Activated gamma-delta T cell treated with Interleukin-2 at 50 U/mL for 16 hours (primary cell): ENCODE measurements around the gene CYP26B1.
"Not testable (repeated sequence)": the region's sequence is repeated elsewhere in the genome, so short reads cannot be mapped to it uniquely, and the experiment has no call there.

Experiments used
- DNase-seq: peaks from one replicate; pipeline ENCODE4 v3.0.0-alpha.2; 2020

The CYP26B1 gene

DNA sequence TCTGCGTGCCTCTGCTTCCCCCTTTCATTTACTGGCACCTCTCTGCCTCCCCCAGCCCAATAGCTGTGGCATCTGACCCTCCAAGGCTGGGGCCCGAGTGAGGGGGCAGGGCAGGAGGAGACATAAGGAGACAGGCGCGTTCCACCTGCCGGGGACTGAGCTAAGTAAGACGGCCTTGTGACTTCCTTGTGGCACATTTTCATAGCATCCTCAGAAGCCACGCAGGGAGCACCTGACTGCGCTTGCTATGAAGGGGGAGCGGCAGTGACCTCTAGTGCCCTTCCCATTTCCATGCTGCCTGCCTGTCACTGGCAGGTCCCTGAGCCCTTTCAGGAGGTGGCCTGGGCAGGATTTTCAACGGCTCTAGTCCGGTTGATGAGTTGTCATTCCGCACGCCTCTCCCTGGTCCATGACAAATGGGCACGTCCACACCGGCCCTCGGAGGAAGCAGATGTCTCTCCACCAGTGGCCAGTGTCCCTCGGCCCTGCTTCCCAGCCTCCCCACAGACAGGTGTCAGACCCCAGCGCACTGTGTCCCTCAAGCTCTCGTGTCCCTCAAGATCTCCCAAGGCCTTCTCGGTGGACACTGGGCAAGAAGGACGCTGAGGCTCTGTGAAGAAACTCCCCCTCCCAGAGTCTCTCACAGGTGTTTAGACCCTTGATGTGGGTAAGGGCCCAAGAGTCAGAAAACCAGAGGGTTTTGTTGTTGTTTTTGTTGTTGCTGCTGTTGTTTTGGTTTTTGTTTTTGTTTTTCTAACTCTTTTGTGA, 42.7 kb downstream of the CYP26B1 start:
- no peak for DNase-seq

DNA sequence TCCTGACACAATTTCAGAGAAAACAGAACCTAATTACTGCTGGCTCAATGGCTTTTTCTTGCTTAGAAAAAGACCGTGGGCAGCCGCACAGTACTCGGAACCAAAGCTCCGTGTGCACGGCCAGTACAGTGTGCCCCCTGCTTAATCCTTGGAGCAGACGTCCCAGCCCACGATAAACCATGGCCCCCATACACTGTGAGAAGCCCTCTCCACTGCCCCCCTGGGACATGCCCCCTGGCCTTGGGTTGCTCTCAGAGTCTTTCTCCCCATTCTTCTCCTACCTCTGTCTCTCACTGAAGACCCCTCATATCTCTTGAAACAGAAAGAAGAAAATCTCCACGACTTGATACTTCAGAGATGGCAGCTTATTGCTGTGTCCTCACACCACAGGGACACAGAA, 44.0 kb downstream of the CYP26B1 start:
- DNase-seq, result no peak

DNA sequence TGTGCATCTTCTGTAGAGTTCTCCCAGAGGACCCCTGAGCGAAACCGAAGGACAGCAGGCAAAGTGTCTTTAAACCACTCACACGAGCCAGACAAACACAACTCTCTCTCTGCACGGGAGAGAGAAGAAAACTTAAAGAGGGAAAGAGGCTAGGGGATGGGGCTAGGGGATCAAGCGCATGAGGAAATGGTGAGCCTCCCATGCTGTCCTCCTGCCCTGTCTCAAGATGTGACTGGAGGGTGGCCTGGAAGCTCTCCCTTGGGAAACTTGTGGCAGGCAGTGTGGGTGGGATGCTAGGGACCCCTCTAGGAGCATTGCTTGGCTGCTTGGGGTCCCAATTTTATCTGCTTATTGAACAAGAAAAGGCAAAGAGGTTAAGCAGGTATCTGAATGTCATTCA, 44.5 kb downstream of the CYP26B1 start:
- DNase-seq, result no peak

DNA sequence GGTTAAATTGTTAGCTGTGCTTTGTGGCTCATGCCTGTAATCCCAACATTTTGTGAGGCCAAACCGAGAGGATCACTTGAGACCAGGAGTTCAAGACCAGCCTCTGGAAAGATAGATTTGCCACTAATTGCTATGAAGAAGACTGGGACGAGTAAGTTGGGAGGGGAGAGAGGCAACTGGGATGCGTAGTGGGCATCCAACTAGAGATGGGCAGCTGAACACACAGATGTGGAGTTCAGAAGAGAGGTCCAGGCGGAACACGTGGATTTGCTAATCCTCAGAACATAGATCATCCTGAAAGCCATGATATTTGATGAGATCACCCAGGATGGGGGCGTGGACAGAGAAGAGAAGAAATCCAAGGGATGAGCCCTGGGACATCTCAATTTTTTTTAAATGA, 48.7 kb downstream of the CYP26B1 start:
- DNase-seq, result no peak

DNA sequence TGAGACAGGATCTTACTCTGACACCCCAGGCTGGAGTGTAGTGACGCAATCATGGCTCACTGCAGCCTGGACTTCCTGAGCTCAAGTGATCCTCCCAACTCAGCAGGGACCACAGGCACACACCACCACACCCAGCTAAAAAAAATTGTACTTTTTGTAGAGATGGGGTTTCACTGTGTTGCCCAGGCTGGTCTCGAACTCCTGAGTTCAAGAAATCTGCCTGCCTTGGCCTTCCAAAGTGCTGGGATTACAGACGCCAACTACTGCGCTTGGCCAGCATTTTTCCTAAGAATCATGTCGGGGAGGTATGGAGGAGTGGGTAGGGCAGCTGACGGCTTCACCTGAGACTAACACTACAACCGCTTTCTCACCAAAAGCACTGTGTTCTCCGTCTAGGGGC, 50.4 kb downstream of the CYP26B1 start:
- DNase-seq, result no peak

DNA sequence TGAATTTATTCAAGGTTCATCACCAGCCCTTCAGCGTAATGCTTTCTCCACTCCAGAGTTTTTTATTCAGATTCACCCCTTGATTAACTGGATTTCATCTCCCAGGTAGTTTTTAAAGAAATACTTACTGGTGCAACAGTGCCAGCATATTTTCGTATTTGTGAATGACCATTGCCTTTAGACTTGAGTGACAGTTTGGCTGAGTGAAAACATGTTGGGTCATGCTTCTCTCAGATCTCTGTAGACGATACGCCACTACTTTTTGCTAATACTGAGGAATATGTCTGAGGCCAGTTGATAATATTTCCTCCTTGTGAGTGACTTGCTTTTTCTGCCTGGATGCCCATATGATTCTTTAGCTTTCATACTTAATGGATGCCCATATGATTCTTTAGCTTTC, 51.5 kb downstream of the CYP26B1 start:
- DNase-seq, result no peak

DNA sequence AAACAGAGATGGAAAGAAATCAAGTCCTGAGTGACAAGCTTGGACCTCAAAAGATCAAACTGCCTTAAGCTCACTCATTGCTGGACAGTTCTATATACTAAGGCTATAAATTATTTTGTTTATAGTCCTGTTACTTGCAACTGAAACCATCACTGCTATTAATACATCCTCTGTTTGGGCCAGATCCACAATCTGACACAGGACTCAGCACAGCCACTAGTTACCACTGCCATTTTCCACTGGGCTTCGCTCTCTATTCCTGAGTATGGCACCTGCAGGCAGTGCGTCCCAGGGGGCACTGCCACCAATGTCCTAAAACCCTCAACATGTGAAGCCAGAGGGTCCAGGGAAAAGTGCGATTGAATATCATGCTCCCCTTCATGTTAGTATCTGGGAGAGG, 52.3 kb downstream of the CYP26B1 start:
- no peak for DNase-seq

DNA sequence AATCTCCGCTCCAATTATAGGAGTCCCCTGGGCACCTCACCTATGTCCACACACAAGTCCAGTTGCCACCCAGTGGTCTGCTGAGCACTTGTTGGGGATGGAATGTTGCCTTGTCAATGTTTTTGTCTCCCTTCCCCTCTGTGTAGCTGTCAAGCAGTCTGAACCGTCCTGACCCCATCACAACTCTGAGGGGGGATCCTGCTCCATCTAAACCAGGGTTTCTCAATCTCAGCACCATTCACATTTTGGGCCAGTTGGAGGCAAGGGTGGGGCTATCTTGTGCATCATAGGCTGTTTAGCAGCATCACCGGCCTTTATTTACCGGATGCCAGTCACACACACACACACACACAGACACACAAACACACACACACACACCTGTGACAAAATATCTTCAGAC, 53.0 kb downstream of the CYP26B1 start:
- DNase-seq, result no peak

DNA sequence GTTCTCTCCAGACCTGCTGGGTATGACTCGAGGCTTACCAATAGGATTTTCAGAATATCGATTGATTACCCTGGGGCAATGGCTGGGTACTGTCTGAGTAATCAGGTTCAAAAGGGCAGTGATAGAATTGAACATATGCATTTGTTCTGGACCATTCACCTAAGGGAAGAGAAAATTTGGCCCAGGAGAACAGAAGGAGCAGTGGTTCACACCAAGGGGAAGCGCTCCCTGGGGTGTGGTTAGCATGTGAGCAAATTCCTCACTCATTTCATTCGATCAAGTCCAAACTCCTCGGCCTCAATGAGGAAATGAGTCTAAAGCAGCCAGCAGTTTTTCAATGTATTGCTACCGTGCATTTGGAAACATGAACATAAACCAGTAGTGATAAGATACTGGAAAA, 55.6 kb downstream of the CYP26B1 start:
- no peak for DNase-seq

DNA sequence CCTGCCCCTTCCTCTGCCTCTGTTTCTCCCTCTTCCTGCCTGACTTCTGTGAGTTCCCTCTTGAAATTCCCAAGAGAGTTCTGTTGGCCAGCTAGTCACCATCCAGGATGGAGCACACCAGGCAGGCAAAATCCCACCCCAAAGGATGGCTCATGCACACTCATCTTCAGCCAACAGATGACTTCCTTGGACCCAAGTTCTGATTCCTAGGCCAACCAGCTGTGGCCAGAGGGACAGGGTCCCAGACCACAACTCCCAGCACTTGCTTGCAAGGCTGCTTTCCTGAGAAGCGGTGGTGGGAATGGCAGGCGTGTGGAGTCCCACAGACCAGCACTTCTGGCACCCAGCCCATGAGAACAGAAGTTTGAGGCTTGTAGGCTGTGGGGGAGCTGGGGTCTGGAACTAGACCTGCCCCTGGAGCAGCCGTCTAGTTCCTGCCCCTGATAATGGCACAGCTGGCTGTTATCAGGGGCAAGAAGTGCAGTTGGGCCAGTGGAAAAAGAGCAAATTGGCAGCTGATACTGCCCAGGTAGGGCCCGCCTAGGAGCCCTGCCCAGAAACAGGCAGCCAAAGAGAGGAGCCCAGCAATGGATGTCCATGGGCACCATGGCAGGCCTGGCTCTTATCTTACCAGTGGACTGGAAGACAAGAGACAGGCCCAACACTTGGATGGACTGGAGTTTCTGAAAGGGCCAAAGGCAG, 56.7 kb downstream of the CYP26B1 start:
- DNase-seq, result no peak

DNA sequence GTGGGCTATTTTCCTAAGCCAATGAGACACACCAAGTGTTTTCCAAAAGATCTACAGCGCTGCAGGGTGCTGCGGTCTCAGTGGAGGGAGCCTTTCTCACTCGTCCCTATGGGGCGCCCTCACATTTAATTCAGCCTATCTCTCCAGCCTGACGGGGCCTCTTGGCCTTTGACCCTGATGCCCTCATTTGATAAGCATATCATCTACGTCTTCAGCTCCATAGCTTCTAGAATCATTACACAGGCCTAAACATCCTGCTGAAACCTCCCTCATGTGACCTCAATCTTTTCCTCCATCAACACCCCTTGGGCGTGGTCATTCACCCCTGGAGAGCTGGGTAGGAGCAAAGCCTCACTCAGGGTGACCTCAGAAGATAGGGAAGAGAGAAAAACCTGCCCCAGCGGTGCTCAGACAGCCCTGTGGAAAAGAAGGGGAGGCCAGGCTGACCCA, 57.4 kb downstream of the CYP26B1 start:
- DNase-seq, result no peak

DNA sequence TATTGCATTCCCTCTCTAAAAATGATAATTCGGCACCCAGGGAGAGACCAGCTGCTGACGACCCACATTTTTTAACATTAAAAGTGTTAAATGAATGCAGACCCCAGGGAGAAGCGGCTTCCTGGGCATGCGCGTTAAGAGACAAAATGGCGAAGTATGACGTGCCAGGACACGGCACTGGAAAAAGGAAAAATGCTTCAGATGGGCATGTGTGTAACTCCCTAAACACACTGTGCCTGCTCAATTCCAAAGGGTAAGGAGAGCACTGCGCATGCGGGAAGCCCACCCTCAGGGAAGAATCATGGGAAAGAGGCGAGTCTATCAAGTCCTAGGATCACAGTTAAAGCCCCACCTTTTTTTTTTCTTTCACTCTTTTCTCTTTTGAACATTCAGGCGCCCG, 58.1 kb downstream of the CYP26B1 start:
- no peak for DNase-seq

DNA sequence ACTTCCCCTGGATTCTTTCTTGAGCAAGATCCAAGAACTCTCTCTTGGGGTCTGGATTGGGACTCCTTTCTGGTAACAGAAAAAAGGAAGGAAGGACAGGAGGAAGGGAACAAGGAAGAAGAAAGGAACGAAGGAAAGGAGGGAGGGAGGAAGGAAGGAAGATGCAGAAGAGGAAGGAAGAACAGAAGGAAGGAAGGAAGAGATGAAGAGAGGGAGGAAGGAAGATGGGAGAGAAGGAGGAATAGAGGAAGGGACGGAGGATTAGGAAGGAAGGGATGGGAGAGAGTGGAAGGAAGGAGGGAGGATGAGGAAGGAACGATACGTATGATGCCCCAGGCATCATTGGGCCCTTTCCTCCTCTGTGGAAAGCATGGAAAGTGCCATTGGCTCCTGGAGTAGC, 58.6 kb downstream of the CYP26B1 start:
- no peak for DNase-seq

DNA sequence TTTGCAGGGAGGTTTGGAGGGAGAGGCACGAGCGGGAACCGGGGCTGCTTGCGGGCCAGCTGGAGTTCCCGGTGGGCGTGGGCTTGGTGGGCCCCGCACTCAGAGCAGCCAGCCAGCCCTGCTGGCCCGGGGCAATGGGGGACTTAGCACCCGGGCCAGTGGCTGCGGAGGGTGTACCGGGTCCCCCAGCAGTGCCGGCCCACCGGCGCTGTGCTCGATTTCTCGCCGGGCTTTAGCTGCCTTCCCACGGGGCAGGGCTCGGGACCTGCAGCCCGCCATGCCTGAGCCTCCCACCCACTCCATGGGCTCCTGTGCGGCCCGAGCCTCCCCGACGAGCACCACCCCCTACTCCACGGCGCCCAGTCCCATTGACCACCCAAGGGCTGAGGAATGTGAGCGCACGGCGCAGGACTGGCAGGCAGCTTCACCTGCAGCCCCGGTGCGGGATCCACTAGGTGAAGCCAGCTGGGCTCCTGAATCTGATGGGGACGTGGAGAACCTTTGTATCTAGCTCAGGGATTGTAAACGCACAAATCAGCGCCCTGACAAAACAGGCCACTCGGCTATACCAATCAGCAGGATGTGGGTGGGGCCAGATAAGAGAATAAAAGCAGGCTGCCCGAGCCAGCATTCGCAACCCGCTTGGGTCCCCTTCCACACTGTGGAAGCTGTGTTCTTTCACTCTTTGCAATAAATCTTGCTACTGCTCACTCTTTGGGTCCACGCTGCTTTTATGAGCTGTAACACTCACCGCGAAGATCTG, 60.6 kb downstream of the CYP26B1 start:
- DNase-seq, result not testable (repeated sequence)

DNA sequence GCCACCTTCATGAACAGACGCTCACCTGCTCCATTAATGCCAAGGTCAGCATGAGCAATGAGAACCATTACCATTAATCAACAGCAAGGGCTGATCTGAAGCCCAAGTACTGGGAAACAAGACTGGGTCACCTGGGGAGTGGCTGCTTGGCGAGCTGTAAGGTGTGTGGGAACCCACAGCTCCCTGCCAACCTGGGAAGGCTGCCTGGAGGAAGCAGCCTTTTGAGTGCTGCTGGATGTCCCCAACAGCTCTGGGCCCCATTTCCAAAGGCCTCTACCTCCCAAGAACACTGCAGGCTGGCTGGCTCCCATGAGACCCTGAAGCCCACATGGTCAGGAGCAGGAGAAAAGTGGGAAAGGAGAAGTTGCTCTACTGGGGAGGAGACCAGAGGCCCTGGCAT, 62.1 kb downstream of the CYP26B1 start:
- DNase-seq, result no peak

DNA sequence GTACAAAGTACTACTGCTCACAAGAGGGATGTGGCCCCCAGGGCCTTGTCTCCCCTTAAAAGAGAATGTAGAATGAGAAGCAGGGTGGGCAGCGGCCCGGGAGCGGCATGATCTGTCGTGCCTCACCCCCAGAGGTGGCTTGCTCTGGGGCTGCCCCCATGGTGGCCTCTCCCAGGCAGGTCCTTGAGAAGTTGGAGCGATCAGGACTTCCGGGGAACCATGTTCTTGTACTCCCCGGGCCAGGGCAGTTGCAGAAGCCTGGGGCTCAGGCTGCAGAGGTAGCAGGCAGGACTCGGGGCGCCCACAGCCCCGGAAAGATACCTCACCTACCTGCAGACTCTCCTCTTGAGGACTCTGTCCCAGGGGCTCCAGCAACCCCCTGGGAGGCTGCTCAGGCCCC, 62.6 kb downstream of the CYP26B1 start:
- no peak for DNase-seq

DNA sequence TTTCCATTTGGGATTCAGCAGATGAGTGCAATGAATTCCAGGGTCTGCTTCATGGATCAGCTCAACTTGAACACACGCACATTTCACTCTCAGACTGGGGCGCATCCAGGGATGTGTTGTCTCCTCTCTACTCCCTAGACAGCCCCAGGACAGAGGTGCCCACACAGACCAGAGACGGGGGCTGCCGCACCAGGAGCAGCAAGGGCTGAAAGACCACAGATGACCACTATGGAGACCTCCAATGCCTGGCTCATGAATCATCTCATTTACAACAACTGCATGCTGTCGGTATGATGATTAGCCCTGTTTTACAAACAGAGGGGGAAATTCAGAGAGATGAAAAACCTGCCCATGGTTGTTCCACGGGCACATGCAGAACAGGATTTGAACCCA, 63.1 kb downstream of the CYP26B1 start:
- no peak for DNase-seq

DNA sequence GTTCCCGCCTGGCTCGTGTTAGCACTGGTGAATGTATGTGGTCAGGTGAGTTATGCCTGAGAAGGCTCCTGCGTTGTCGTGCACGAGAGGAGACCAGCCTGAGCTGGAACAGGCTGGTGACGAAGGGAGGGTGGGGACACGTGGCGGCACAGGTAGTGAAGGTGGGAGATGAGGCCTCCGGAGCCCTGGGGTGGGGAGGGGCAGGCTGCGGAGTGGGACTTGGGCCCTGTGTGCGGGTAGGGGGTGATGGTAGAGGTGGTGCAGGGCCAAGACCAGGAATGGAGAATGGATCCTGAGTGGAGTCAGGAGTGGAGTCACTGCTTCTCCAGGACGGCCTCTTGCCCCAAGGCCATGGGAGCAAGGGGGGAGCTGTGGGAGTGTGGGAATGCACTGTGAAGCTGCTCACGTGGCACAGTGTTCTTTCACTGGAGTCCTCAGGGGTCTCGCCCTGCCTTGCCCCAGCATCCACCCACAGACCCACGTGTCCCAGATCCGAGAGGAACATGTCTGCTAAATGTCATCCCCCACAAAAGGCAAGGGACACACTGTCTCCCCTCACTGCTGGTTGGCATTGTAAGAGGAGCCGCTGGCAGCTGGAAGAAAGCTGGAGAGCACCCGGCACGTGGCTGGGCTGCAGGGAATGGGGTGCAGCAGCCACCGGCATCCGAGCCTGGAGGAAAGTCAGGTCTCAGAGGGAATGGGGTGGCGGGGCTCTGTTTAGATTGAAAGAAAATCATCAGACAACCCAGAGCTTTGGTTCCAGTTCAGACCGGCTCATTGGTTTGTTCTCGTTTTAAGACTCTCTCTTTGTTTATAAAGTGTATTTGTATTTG, 63.7 kb downstream of the CYP26B1 start:
- DNase-seq, result no peak

DNA sequence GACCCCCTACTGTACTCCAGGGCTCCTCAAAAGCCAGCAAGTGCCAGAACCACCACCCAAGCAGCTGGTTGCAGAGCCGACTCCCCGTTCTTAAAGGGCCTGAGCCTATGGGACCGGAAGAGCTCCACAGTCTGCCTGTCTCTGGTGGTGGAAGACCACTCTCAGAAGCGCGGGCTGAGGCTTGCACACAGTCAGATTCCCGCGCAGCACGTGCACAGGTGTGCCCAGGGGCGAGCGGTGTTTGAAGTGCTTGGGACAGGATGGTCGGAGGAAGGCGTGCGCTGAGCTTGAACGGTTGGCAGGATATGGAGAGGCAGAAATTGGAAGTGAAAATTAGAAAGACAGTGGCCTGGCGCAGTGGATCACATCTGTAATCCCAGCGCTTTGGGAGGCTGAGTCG, 64.8 kb downstream of the CYP26B1 start:
- DNase-seq, result no peak

DNA sequence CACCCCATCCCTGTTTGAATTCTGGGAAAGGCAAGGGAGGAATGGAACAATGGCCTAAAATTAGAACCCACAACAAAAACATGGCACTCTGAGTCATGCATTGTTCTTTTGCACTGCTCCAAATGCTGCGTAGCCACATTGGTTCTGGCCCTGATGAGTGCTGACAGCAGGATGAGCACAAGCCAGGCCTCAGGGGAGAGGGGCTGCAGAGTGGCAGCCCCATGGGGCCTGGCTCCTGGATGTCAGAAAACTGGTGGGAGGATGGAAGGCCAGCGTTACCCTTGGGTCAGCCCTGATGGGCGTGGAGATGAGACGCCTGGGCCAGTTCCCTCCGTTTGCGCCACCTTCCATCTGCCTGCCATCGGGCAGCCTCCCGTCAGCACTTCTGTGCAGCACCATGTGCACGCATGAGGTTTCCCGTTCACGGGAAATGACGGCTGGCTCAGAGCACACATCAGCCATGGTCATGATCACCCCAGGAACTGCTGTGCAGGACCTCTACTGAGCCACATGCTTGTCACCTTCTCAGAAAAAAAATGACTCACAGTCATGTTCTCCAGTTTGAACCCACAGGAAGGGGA, 65.6 kb downstream of the CYP26B1 start:
- DNase-seq, result no peak

DNA sequence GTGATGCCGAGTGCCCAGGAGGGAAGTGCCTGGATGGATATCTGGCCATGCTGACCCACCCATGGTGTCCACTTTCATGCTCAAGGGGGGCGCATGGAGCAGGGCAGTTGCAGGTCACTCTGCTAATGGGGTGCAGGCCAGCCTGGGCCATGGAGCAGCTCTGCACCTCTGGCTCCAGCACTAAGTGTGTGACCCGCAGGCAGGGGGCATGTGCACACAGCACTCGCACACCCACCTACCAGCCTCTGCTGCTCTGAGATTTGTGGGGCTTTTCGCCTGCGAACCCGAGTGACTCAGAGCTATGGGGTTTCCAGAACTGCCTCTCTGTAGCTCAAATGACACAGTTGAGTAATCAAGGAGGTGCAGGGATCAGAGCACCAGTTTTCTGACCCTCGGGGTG, 66.2 kb downstream of the CYP26B1 start:
- no peak for DNase-seq

DNA sequence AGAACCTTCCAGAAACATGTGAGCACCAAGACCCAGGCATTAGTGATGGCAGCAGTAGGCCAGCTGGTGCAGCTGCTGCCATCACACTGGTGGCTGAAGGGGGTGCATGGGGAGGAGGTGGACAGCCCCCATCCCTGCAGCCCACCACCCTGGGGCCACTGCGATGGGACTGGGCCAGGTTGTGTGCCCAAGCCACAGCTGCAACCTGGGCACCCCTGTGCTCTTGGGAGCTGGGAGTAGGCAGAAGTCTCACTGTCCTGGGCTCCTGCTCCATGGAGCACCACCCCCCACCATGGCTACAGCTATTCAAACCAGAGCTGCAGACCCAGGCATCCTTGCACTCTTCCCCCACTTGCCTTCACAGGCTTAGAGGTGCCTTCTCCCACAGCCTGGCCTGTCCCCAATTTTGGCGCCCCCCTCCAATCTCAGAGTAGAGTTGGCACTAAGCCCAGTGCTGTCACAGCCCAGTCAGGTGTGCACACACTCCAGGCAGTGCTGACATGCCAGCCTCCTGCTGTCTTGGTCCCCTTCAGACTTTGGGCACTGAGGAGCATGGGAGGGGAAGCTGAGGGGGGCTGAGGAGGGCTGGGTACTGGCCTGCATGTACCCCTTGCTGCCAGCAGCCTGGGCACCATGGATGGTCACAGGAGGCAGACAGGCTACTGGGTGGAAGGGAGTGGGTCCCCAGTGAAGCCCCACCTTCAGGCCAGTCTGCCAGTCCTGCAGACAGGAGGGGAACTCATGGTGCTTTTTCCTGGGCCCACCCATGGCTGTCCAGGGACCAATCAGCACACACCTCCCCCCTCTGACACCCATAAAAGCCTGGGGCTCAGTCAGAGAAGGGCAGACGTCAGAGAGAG, 67.1 kb downstream of the CYP26B1 start:
- DNase-seq, result no peak
